ENCODE results near the gene MYBPH.

The MYBPH gene

GRCh38 chr1:203219934-203220333 is 44.3 kb upstream of the MYBPH start:
- H3K79me2 ChIP-seq (ENCODE audit: low read length) = no peaks in the 10 kb centered on the region
- H3K4me3 ChIP-seq (ENCODE audit: low read length) = no peak overlapping the region
- no peak overlapping the region for H3K27ac ChIP-seq (ENCODE audit: low read length)
- TF ChIP-seq EZH2 (optimal IDR thresholded peaks at IDR 0.05; ENCODE audit: low read depth, low read length) = no peak
- no peak for TF ChIP-seq EZH2phosphoT487 (IDR thresholded peaks at IDR 0.05; ENCODE audit: low read length)
- no peak for TF ChIP-seq CTCF (IDR thresholded peaks at IDR 0.05; ENCODE audit: low read length)
- no peaks in the 10 kb centered on the region for H3K36me3 ChIP-seq (replicated peaks; ENCODE audit: insufficient read depth, low read length)
- H3F3A ChIP-seq (ENCODE audit: insufficient read depth, low read length) = no peaks in the 10 kb centered on the region
- no peaks in the 10 kb centered on the region for H3K9me3 ChIP-seq (replicated peaks; ENCODE audit: insufficient read depth, low read length)
- H3K27me3 ChIP-seq (replicated peaks; ENCODE audit: insufficient read depth, low read length) = no peaks in the 10 kb centered on the region
- H4K20me1 ChIP-seq (ENCODE audit: insufficient read depth, low read length) = no peaks in the 10 kb centered on the region
- H3K4me1 ChIP-seq (ENCODE audit: low read length) = no peaks in the 10 kb centered on the region
- H3K4me2 ChIP-seq (ENCODE audit: low read depth, low read length) = no peak overlapping the region
- DNase-seq = no peak
- H3K9ac ChIP-seq (ENCODE audit: low read length) = no peak overlapping the region
- no peak overlapping the region for H2AFZ ChIP-seq (ENCODE audit: low read length)
- no peaks in the 10 kb centered on the region for H3K9me2 ChIP-seq (replicated peaks; ENCODE audit: insufficient read depth, low read length)

- no peak for DNase-seq
- H3K9ac ChIP-seq (ENCODE audit: low read length) = no peak overlapping the region
- no peaks in the 10 kb centered on the region for H3K4me1 ChIP-seq (ENCODE audit: low read length)
- H3K27ac ChIP-seq (ENCODE audit: low read length) = no peak overlapping the region
- no peak overlapping the region for H3K4me3 ChIP-seq (ENCODE audit: low read length)
- no peaks in the 10 kb centered on the region for H3K79me2 ChIP-seq (ENCODE audit: low read length)
- no peak overlapping the region for H3K4me2 ChIP-seq (ENCODE audit: low read depth, low read length)
- TF ChIP-seq EZH2phosphoT487 (IDR thresholded peaks at IDR 0.05; ENCODE audit: low read length) = no peak
- no peak for TF ChIP-seq CTCF (IDR thresholded peaks at IDR 0.05; ENCODE audit: low read length)
- TF ChIP-seq EZH2 (optimal IDR thresholded peaks at IDR 0.05; ENCODE audit: low read depth, low read length) = no peak
- H3K27me3 ChIP-seq (replicated peaks; ENCODE audit: insufficient read depth, low read length) = no peaks in the 10 kb centered on the region
- H4K20me1 ChIP-seq (ENCODE audit: insufficient read depth, low read length) = no peaks in the 10 kb centered on the region
- no peaks in the 10 kb centered on the region for H3K36me3 ChIP-seq (replicated peaks; ENCODE audit: insufficient read depth, low read length)
- no peaks in the 10 kb centered on the region for H3K9me3 ChIP-seq (replicated peaks; ENCODE audit: insufficient read depth, low read length)
- no peaks in the 10 kb centered on the region for H3F3A ChIP-seq (ENCODE audit: insufficient read depth, low read length)
- no peaks in the 10 kb centered on the region for H3K9me2 ChIP-seq (replicated peaks; ENCODE audit: insufficient read depth, low read length)
- H2AFZ ChIP-seq (ENCODE audit: low read length) = no peak overlapping the region
Observed at GRCh38 chr1:203219171-203219570, 43.5 kb upstream of the MYBPH start.

- Histone ChIP-seq H3K9me3 (replicated peaks; ENCODE audit: insufficient read depth, low read length) (no peaks in the 10 kb centered on the region), H3K9ac (ENCODE audit: low read length) (no peak overlapping the region), H3K36me3 (replicated peaks; ENCODE audit: insufficient read depth, low read length) (no peaks in the 10 kb centered on the region)
Observed at GRCh38 chr1:203217668-203218067, 42.0 kb upstream of the MYBPH start.

GRCh38 chr1:203217139-203217655 is 41.6 kb upstream of the MYBPH start:
- Histone ChIP-seq H3K27me3 (replicated peaks; ENCODE audit: insufficient read depth, low read length) (no peaks in the 10 kb centered on the region), H3K9me2 (replicated peaks; ENCODE audit: insufficient read depth, low read length) (no peaks in the 10 kb centered on the region), H3K27ac (ENCODE audit: low read length) (no peak overlapping the region), H4K20me1 (ENCODE audit: insufficient read depth, low read length) (no peaks in the 10 kb centered on the region), H3K79me2 (ENCODE audit: low read length) (no peaks in the 10 kb centered on the region), H3K4me1 (ENCODE audit: low read length) (no peaks in the 10 kb centered on the region), H3K4me3 (ENCODE audit: low read length) (no peak overlapping the region), H3K9ac (ENCODE audit: low read length) (no peak overlapping the region), H2AFZ (ENCODE audit: low read length) (no peak overlapping the region), H3K9me3 (replicated peaks; ENCODE audit: insufficient read depth, low read length) (no peaks in the 10 kb centered on the region), H3F3A (ENCODE audit: insufficient read depth, low read length) (no peaks in the 10 kb centered on the region), H3K4me2 (ENCODE audit: low read depth, low read length) (no peak overlapping the region), H3K36me3 (replicated peaks; ENCODE audit: insufficient read depth, low read length) (no peaks in the 10 kb centered on the region)
- TF ChIP-seq CTCF (IDR thresholded peaks at IDR 0.05; ENCODE audit: low read length) (peak; percentile 38), EZH2phosphoT487 (IDR thresholded peaks at IDR 0.05; ENCODE audit: low read length) (no peak)
- peak; percentile 31 for DNase-seq

More at GRCh38 chr1:203217668-203218067, 42.0 kb upstream of the MYBPH start:
- H3F3A ChIP-seq (ENCODE audit: insufficient read depth, low read length) = no peaks in the 10 kb centered on the region
- H3K4me2 ChIP-seq (ENCODE audit: low read depth, low read length) = no peak overlapping the region
- DNase-seq = no peak
- no peak for TF ChIP-seq EZH2phosphoT487 (IDR thresholded peaks at IDR 0.05; ENCODE audit: low read length)
- no peaks in the 10 kb centered on the region for H3K4me1 ChIP-seq (ENCODE audit: low read length)
- no peak overlapping the region for H2AFZ ChIP-seq (ENCODE audit: low read length)
- H3K27ac ChIP-seq (ENCODE audit: low read length) = no peak overlapping the region
- H3K9me2 ChIP-seq (replicated peaks; ENCODE audit: insufficient read depth, low read length) = no peaks in the 10 kb centered on the region
- no peaks in the 10 kb centered on the region for H3K79me2 ChIP-seq (ENCODE audit: low read length)
- H3K4me3 ChIP-seq (ENCODE audit: low read length) = no peak overlapping the region
- H3K27me3 ChIP-seq (replicated peaks; ENCODE audit: insufficient read depth, low read length) = no peaks in the 10 kb centered on the region
- no peaks in the 10 kb centered on the region for H4K20me1 ChIP-seq (ENCODE audit: insufficient read depth, low read length)

Measured in MM.1S (cell line).